WI38 (cell line): ENCODE data around the gene SPACA6.

Source experiments
- H3K4me3 ChIP-seq: 2 replicates; pipeline ENCODE4 v1.5.1; 2011; ENCODE audit warnings: low read depth, mild to moderate bottlenecking, control low read depth, low read length
- TF ChIP-seq, protein P1 (sequence below): IDR thresholded peaks from 2 replicates; pipeline ENCODE4 v1.5.1; 2012; ENCODE audit warnings: low read depth, mild to moderate bottlenecking, control low read depth, low read length

SPACA6 gene

DNA sequence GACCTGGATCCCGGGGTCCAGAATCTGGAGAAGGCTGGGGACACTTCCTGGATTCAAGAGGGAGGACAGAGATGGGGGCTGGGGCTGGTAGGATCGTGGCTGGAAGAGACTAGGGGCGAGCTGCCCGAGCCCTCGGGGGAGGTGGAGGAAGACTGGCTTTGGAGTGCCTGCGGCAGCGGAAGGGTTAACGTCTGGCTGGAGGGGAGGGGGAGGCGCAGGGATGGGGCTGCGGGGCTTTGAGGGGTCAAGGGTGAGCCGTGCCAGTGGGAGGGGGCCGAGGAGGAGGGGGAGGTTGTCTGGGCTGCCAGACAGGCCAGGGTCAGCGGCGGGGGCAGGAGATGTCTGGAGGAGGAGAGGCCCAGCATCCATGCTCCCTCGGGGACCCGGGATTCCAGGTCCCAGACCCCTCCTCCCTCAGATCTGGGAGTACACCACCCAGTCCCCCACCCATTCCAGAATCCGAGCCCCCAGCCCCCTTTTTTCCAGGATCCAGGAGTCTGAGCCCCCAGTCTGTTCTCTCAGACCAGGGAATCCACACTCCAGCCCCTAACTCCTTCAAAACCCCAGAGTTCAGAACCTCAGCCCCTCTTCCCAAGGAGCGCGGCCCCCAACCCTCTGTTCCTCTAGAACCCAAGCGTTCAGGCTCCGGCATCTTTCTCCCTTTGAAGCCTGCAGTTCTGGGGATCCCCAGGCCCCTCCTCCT lies 3.2 kb upstream of the SPACA6 start:
- H3K4me3 ChIP-seq = peak overlapping the region; percentile 89
- TF ChIP-seq, protein P1, sequence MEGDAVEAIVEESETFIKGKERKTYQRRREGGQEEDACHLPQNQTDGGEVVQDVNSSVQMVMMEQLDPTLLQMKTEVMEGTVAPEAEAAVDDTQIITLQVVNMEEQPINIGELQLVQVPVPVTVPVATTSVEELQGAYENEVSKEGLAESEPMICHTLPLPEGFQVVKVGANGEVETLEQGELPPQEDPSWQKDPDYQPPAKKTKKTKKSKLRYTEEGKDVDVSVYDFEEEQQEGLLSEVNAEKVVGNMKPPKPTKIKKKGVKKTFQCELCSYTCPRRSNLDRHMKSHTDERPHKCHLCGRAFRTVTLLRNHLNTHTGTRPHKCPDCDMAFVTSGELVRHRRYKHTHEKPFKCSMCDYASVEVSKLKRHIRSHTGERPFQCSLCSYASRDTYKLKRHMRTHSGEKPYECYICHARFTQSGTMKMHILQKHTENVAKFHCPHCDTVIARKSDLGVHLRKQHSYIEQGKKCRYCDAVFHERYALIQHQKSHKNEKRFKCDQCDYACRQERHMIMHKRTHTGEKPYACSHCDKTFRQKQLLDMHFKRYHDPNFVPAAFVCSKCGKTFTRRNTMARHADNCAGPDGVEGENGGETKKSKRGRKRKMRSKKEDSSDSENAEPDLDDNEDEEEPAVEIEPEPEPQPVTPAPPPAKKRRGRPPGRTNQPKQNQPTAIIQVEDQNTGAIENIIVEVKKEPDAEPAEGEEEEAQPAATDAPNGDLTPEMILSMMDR = no peak

DNA sequence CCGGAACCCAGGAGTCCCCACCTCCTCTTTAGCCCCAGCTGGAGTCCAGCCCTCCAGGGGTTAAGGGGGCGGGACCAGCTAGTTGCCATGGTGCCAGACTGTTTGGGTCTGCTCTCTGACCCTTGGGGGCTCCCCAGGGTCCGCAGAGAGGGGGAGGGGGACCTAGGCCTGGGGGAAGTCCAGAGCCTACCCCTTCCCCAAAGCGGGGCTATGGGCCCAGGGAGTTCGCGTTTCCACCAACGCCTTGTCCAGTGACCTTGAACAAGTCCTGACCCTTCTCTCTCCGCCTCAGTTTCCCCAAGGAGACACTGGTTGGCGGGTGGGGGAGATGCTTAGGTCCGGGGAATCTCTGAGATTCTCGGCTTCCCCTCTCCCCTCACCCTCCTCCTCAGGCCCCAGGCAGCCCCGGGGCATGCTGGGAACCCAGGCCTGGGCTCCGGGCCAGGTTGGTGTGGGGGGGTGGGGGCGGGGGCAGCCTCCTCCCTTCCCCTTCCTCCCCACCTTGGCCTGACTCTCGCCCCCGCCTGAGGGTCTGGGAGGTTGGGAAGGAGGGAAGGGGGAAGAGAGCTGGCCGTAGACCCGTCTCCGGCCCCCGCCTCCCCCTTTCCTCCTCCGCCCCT lies 2.6 kb upstream of the SPACA6 start:
- peak overlapping the region; percentile 89 for H3K4me3 ChIP-seq

DNA sequence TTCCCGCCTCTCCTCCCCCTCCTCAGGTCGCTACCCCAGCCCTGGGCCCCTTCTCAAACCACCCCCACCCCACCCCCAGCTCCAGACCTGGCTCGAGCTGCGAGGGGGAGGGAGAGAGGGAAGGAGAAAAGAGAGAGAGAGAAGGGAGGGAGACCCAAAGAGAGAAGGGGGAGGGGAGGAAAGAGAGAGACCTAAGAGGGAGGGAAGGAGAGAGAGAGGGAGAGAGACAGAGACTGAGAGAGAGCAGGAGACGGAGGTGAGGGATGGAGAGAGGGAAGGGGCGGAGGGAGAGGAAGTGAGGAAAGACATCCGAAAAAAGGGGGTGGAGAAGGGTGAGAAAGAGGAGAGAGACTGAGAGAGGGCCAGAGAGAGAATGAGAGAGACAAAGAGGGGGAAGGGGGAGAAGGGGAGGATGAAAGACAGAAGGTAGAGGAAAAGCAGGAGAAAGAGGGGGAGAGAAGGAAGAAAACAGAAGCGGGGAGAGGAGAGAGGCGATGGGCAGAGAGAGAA lies 2.0 kb upstream of the SPACA6 start:
- TF ChIP-seq, protein P1 = no peak
- peak overlapping the region; percentile 89 for H3K4me3 ChIP-seq

More for the DNA sequence above, 2.6 kb upstream of the SPACA6 start:
- TF ChIP-seq, protein P1 = no peak

DNA sequence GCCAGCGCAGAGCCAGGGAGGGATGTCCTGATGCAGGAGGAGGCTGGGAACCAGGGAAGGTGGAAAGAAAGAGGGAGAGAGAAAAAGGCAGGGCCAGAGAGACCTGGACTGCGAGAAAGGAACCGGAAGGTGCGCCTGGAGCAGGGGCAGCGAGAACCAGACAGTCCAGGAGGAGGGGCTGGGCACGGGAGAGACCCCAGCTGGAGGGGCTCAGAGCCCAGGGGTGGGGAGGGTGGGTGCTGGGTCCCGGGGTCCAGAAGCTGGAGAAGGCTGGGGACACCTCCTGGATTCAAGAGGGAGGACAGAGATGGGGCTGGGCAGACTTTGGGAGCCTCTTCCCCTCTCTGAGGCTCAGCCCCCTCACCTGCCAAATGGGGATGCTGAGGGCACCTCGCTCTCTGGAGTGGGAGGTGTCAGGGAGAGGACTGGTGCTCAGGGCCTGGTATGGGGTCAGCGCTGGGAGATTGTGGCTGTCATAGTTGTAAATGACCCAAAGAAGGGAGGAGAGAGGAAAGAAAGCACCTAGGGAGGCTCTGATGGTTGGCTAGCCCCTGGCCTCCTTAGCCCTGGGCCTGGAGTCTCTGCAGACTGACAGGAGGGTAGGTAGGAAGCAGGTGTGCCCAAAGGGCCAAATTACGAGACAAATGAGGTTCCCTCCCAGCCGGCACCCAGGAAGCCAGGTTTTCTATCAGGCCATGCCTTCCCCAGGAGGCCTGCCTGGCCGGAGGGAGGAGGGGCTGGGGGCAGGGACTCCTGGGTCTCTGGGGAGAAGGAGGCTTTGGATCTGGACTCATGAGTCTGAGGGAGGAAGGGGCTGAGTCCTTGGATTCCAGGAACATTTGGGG lies 1.3 kb upstream of the SPACA6 start:
- TF ChIP-seq, protein P1 = no peak
- peak overlapping the region; percentile 89 for H3K4me3 ChIP-seq

DNA sequence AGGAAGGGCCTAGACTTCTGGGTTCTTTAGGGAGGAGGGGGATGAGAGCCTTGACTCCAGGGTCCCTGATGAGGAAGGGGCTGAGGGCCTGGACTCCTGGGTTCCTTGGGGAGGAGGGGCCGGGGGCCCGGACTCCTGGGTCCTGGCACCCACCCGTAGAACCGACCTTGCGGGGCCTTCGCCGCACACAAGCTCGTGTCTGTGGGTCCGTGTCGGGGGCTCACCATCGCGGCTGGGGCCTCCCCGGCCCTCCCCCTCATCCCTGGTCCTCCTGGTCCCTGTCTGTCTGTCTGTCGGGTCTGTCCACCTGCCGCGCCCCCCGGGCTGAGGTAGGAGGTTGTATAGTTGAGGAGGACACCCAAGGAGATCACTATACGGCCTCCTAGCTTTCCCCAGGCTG lies 662 bp upstream of the SPACA6 start:
- TF ChIP-seq, protein P1 = no peak
- peak overlapping the region; percentile 89 for H3K4me3 ChIP-seq

DNA sequence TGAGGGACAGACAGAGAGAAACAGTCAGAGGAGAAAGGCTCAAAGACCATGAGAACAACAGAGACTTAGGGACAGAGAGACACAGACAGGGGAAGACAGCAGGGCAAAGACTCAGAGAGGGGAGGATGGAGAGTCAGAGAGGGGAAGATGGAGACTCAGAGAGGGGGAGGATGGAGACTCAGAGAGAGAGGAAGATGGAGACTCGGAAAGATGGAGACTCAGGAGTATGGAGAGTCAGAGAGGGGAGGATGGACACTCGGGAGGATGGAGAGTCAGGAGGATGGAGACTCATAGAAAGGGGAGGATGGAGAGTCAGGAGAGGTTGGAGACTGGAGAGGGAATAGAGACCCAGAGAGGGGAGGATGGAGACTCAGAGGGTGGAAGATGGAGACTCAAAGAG lies 689 bp downstream of the SPACA6 start:
- TF ChIP-seq, protein P1 = no peak
- H3K4me3 ChIP-seq = no peak overlapping the region
